HG02973 (cell line): ENCODE measurements around the gene ACTN4.

Source experiments
- ATAC-seq: cut with Tn5 transposase; IDR thresholded peaks from one replicate; pipeline ENCODE4 v1.9.1; 2021; ENCODE audit warnings: moderate library complexity; ENCODE audit not compliant: unreplicated experiment

The ACTN4 gene

GRCh38 chr19:38722947-38723605 lies 75.6 kb downstream of the ACTN4 start:
- ATAC-seq, result no peak

GRCh38 chr19:38723606-38723965 lies 76.1 kb downstream of the ACTN4 start:
- no peak for ATAC-seq

GRCh38 chr19:38723990-38724854 lies 76.8 kb downstream of the ACTN4 start:
- ATAC-seq, result no peak

GRCh38 chr19:38725469-38726283 lies 78.2 kb downstream of the ACTN4 start:
- no peak for ATAC-seq

GRCh38 chr19:38726284-38726673 lies 78.8 kb downstream of the ACTN4 start:
- no peak for ATAC-seq

GRCh38 chr19:38726761-38727301 lies 79.4 kb downstream of the ACTN4 start:
- no peak for ATAC-seq

GRCh38 chr19:38727306-38727867 lies 79.9 kb downstream of the ACTN4 start:
- ATAC-seq, result no peak

- ATAC-seq, result no peak
These were observed 80.6 kb downstream of the ACTN4 start for GRCh38 chr19:38727868-38728660.

- ATAC-seq, result no peak
These were observed 81.5 kb downstream of the ACTN4 start for GRCh38 chr19:38728752-38729541.

GRCh38 chr19:38729653-38730469 lies 82.4 kb downstream of the ACTN4 start:
- no peak for ATAC-seq

GRCh38 chr19:38730470-38730730 lies 83.0 kb downstream of the ACTN4 start:
- ATAC-seq, result no peak

GRCh38 chr19:38730731-38731589 lies 83.5 kb downstream of the ACTN4 start:
- ATAC-seq, result no peak

GRCh38 chr19:38731654-38732301 lies 84.3 kb downstream of the ACTN4 start:
- no peak for ATAC-seq

- no peak for ATAC-seq
These were observed 85.7 kb downstream of the ACTN4 start for GRCh38 chr19:38733241-38733492.

GRCh38 chr19:38733493-38734175 lies 86.2 kb downstream of the ACTN4 start:
- ATAC-seq, result no peak

- ATAC-seq, result no peak
These were observed 86.7 kb downstream of the ACTN4 start for GRCh38 chr19:38734176-38734425.
